GM23338 (cell line): ENCODE measurements around the gene SLCO4A1. TPM values are rescaled to one million over a fixed set of nuclear protein-coding genes. Genes with fewer than 3 reads are reported as not detected.

ENCODE experiments used
- EZH2 ChIP-seq: fragments of 200-600 bp; sonication (generic); IDR thresholded peaks from one replicate; pipeline ENCODE4 v1.8.0; 2017; ENCODE audit warnings: antibody characterized with exemption, mild to moderate bottlenecking, low read depth; ENCODE audit not compliant: unreplicated experiment
- EZH2phosphoT487 ChIP-seq: fragments of 200-600 bp; sonication (generic); IDR thresholded peaks from one replicate; pipeline ENCODE4 v1.8.1; 2018; ENCODE audit warnings: antibody characterized with exemption; ENCODE audit not compliant: unreplicated experiment
- JUNB ChIP-seq: IDR thresholded peaks from one replicate; pipeline ENCODE4 v1.6.1; 2016; ENCODE audit warnings: antibody characterized with exemption; ENCODE audit not compliant: unreplicated experiment
- NANOG ChIP-seq: IDR thresholded peaks from 2 replicates; pipeline ENCODE4 v1.6.1; 2016; ENCODE audit warnings: antibody characterized with exemption, borderline replicate concordance
- ZNF114 ChIP-seq: fragments of 250-450 bp; sonication (Bioruptor Pico); IDR thresholded peaks from 2 replicates; pipeline ENCODE4 v1.5.0; 2020; ENCODE audit warnings: mild to moderate bottlenecking, moderate library complexity
- ZNF331 ChIP-seq: fragments of 250-450 bp; sonication (Bioruptor Pico); IDR thresholded peaks from 2 replicates; pipeline ENCODE4 v1.5.0; 2020; ENCODE audit warnings: low read depth, mild to moderate bottlenecking, moderate library complexity
- polyA plus RNA-seq: library from polyadenylated mRNA; unstranded; fragments of >200 nt; fragmentation: Nextera tagmentation; extraction: Ambion mirVana; gene quantifications from 2 replicates; pipeline ENCODE4 v1.2.1, GENCODE V29; 2016
- total RNA-seq: library from RNA; depleted of rRNA; stranded (reverse); fragments of >200 nt; shearing (Covaris generic); gene quantifications from 2 replicates; pipeline ENCODE4 v1.2.3, GENCODE V29; 2014
- TF ChIP-seq, protein P1 (sequence below): fragments of 250-450 bp; sonication (Bioruptor Pico); IDR thresholded peaks from 2 replicates; pipeline ENCODE4 v1.5.0; 2020; ENCODE audit warnings: mild to moderate bottlenecking, moderate library complexity
- TF ChIP-seq, protein P2 (sequence below): IDR thresholded peaks from 2 replicates; pipeline ENCODE4 v1.6.1; 2016; ENCODE audit warnings: antibody characterized with exemption
- TF ChIP-seq, protein P3 (sequence below), 2 experiments: fragments of 200-600 bp in 1 of 2; sonication (generic) in 1 of 2; conservative IDR thresholded peaks; 2 replicates each; pipeline versions ENCODE4 v1.5.1 to v1.6.1; 2016 to 2017; ENCODE audit warnings: antibody characterized with exemption in 2 of 2, low read depth in 2 of 2, mild to moderate bottlenecking in 2 of 2, moderate library complexity in 1 of 2

Gene SLCO4A1
- total and polyA plus RNA-seq, 2 experiments from 2014 or later = 28.5 to 41.6 TPM

DNA sequence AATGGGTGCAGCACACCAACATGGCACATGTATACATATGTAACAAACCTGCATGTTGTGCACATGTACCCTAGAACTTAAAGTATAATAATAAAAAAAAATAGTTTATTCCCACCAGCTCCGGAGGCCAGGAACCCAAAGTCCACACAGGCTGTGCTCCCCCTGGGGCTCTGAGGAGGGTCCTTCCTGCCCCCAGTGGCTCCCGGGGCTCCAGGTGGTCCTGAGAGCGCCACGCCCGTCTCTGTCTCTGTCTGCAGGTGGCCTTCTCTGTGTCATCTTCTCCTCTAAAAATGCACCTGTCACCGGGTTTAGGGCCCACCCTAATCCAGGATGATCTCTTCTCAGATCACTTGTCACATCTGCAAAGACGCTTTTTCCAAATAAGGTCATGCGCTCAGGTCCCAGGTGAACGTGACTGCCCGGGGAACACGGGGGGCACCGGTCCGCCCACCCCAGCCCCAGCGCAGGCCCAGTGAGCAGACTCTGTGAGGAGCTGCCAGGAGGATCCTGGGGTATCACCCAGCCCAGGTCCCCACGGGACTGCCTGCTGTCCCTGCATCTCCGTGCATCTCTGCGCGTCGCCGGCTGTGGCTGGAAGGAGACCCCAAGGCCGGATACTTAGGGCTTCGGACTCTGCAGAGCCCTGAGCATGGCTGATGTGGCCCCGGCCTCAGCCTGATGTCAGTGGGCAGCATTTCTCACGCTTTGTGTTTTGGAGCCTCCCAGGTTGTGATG, 11.8 kb downstream of the SLCO4A1 start (continued):
- TF ChIP-seq, protein P1, sequence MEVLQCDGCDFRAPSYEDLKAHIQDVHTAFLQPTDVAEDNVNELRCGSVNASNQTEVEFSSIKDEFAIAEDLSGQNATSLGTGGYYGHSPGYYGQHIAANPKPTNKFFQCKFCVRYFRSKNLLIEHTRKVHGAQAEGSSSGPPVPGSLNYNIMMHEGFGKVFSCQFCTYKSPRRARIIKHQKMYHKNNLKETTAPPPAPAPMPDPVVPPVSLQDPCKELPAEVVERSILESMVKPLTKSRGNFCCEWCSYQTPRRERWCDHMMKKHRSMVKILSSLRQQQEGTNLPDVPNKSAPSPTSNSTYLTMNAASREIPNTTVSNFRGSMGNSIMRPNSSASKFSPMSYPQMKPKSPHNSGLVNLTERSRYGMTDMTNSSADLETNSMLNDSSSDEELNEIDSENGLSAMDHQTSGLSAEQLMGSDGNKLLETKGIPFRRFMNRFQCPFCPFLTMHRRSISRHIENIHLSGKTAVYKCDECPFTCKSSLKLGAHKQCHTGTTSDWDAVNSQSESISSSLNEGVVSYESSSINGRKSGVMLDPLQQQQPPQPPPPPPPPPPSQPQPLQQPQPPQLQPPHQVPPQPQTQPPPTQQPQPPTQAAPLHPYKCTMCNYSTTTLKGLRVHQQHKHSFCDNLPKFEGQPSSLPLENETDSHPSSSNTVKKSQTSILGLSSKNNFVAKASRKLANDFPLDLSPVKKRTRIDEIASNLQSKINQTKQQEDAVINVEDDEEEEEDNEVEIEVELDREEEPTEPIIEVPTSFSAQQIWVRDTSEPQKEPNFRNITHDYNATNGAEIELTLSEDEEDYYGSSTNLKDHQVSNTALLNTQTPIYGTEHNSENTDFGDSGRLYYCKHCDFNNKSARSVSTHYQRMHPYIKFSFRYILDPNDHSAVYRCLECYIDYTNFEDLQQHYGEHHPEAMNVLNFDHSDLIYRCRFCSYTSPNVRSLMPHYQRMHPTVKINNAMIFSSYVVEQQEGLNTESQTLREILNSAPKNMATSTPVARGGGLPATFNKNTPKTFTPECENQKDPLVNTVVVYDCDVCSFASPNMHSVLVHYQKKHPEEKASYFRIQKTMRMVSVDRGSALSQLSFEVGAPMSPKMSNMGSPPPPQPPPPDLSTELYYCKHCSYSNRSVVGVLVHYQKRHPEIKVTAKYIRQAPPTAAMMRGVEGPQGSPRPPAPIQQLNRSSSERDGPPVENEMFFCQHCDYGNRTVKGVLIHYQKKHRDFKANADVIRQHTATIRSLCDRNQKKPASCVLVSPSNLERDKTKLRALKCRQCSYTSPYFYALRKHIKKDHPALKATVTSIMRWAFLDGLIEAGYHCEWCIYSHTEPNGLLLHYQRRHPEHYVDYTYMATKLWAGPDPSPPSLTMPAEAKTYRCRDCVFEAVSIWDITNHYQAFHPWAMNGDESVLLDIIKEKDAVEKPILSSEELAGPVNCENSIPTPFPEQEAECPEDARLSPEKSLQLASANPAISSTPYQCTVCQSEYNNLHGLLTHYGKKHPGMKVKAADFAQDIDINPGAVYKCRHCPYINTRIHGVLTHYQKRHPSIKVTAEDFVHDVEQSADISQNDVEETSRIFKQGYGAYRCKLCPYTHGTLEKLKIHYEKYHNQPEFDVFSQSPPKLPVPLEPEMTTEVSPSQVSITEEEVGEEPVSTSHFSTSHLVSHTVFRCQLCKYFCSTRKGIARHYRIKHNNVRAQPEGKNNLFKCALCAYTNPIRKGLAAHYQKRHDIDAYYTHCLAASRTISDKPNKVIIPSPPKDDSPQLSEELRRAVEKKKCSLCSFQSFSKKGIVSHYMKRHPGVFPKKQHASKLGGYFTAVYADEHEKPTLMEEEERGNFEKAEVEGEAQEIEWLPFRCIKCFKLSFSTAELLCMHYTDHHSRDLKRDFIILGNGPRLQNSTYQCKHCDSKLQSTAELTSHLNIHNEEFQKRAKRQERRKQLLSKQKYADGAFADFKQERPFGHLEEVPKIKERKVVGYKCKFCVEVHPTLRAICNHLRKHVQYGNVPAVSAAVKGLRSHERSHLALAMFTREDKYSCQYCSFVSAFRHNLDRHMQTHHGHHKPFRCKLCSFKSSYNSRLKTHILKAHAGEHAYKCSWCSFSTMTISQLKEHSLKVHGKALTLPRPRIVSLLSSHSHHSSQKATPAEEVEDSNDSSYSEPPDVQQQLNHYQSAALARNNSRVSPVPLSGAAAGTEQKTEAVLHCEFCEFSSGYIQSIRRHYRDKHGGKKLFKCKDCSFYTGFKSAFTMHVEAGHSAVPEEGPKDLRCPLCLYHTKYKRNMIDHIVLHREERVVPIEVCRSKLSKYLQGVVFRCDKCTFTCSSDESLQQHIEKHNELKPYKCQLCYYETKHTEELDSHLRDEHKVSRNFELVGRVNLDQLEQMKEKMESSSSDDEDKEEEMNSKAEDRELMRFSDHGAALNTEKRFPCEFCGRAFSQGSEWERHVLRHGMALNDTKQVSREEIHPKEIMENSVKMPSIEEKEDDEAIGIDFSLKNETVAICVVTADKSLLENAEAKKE (CRISPR knock-in tag) = no peak
- TF ChIP-seq, protein P2, sequence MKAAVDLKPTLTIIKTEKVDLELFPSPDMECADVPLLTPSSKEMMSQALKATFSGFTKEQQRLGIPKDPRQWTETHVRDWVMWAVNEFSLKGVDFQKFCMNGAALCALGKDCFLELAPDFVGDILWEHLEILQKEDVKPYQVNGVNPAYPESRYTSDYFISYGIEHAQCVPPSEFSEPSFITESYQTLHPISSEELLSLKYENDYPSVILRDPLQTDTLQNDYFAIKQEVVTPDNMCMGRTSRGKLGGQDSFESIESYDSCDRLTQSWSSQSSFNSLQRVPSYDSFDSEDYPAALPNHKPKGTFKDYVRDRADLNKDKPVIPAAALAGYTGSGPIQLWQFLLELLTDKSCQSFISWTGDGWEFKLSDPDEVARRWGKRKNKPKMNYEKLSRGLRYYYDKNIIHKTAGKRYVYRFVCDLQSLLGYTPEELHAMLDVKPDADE = no peak
- TF ChIP-seq EZH2phosphoT487 = no peak
- TF ChIP-seq JUNB = no peak
- TF ChIP-seq EZH2 = no peak
- TF ChIP-seq, protein P3, sequence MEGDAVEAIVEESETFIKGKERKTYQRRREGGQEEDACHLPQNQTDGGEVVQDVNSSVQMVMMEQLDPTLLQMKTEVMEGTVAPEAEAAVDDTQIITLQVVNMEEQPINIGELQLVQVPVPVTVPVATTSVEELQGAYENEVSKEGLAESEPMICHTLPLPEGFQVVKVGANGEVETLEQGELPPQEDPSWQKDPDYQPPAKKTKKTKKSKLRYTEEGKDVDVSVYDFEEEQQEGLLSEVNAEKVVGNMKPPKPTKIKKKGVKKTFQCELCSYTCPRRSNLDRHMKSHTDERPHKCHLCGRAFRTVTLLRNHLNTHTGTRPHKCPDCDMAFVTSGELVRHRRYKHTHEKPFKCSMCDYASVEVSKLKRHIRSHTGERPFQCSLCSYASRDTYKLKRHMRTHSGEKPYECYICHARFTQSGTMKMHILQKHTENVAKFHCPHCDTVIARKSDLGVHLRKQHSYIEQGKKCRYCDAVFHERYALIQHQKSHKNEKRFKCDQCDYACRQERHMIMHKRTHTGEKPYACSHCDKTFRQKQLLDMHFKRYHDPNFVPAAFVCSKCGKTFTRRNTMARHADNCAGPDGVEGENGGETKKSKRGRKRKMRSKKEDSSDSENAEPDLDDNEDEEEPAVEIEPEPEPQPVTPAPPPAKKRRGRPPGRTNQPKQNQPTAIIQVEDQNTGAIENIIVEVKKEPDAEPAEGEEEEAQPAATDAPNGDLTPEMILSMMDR (conservative IDR thresholded peaks at IDR 0.05; ENCODE audit: low read depth in 2 of 2) = no peak
- no peak for TF ChIP-seq NANOG
- no peak for TF ChIP-seq ZNF114 (CRISPR knock-in tag)
- TF ChIP-seq ZNF331 (CRISPR knock-in tag) = no peak
